ENCODE data around the gene RNF4.
"Not testable (repeated sequence)": the region's sequence is repeated elsewhere in the genome, so short reads cannot be mapped to it uniquely, and the experiment has no call there.

The RNF4 gene

GRCh38 chr4:2510351-2511259 is 41.7 kb downstream of the RNF4 start:
- H3K27ac ChIP-seq, result no peak overlapping the region
- TF ChIP-seq ZFX (IDR thresholded peaks at IDR 0.05; ENCODE audit: borderline replicate concordance) (no peak), CTCF (IDR thresholded peaks at IDR 0.05) (no peak)

GRCh38 chr4:2511645-2512131 is 42.8 kb downstream of the RNF4 start:
- TF ChIP-seq ZFX (IDR thresholded peaks at IDR 0.05; ENCODE audit: borderline replicate concordance) (no peak), CTCF (IDR thresholded peaks at IDR 0.05) (no peak)

GRCh38 chr4:2512396-2513135 is 43.7 kb downstream of the RNF4 start:
- TF ChIP-seq ZFX (IDR thresholded peaks at IDR 0.05; ENCODE audit: borderline replicate concordance) (no peak), CTCF (IDR thresholded peaks at IDR 0.05) (no peak)
- no peak overlapping the region for H3K27ac ChIP-seq

More at GRCh38 chr4:2511645-2512131, 42.8 kb downstream of the RNF4 start:
- no peak overlapping the region for H3K27ac ChIP-seq

- H3K27ac ChIP-seq, result not testable (repeated sequence)
Observed at GRCh38 chr4:2514193-2514592, 45.3 kb downstream of the RNF4 start.

- H3K27ac ChIP-seq, result not testable (repeated sequence)
Observed at GRCh38 chr4:2514944-2515343, 46.0 kb downstream of the RNF4 start.

GRCh38 chr4:2515830-2516550 is 47.1 kb downstream of the RNF4 start:
- H3K27ac ChIP-seq, result no peak overlapping the region
- TF ChIP-seq CTCF (IDR thresholded peaks at IDR 0.05) (no peak), ZFX (IDR thresholded peaks at IDR 0.05; ENCODE audit: borderline replicate concordance) (no peak)

GRCh38 chr4:2516635-2517034 is 47.7 kb downstream of the RNF4 start:
- TF ChIP-seq ZFX (IDR thresholded peaks at IDR 0.05; ENCODE audit: borderline replicate concordance) (no peak), CTCF (IDR thresholded peaks at IDR 0.05) (no peak)
- no peak overlapping the region for H3K27ac ChIP-seq
